ENCODE measurements around the gene FHIT.

- TF ChIP-seq CTCF (IDR thresholded peaks at IDR 0.05) (no peak), POLR2A (IDR thresholded peaks at IDR 0.05) (no peak)
Observed at GRCh38 chr3:60423556-60423955, 827.7 kb downstream of the FHIT start.
